Measurements from ENCODE around the gene TXNL4A.

The TXNL4A gene

GRCh38 chr18:79934311-79935097 is 53.9 kb downstream of the TXNL4A start:
- peak overlapping the region in 1 of 2 donors; percentile 19 for H3K27ac ChIP-seq
- TF ChIP-seq, protein P1, sequence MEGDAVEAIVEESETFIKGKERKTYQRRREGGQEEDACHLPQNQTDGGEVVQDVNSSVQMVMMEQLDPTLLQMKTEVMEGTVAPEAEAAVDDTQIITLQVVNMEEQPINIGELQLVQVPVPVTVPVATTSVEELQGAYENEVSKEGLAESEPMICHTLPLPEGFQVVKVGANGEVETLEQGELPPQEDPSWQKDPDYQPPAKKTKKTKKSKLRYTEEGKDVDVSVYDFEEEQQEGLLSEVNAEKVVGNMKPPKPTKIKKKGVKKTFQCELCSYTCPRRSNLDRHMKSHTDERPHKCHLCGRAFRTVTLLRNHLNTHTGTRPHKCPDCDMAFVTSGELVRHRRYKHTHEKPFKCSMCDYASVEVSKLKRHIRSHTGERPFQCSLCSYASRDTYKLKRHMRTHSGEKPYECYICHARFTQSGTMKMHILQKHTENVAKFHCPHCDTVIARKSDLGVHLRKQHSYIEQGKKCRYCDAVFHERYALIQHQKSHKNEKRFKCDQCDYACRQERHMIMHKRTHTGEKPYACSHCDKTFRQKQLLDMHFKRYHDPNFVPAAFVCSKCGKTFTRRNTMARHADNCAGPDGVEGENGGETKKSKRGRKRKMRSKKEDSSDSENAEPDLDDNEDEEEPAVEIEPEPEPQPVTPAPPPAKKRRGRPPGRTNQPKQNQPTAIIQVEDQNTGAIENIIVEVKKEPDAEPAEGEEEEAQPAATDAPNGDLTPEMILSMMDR (IDR thresholded peaks at IDR 0.05) = no peak
- DNase-seq (ENCODE audit: low spot score) = peak; percentile 43
- no peak overlapping the region for H3K4me3 ChIP-seq

DNA sequence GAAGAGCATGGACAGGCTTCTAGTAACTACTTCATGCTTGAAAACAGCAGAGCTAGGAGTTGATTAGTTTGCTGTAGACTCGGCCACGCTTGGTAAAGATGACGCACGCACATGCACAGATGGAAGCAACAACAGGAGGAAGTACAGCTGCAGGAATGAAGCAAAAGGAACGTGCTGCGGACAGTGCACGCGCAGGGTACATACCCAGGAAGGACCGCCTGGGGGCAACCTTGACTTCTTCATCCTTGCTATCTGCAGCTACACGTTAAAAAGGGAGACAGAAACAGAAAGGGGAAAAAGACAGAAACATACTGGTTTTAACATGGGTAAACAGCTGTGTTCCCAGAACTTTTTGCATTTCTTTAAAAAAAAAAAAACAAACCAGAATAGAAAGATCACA is 54.6 kb downstream of the TXNL4A start:
- DNase-seq (ENCODE audit: low spot score) = peak; percentile 36
- TF ChIP-seq, protein P1 (IDR thresholded peaks at IDR 0.05) = no peak
- H3K27ac ChIP-seq = no peak overlapping the region

GRCh38 chr18:79932907-79933306 is 55.5 kb downstream of the TXNL4A start:
- TF ChIP-seq, protein P1 (IDR thresholded peaks at IDR 0.05) = no peak
- no peak overlapping the region for H3K4me3 ChIP-seq
- DNase-seq (ENCODE audit: low spot score) = no peak
- no peak overlapping the region for H3K27ac ChIP-seq

More for the DNA sequence above, 54.6 kb downstream of the TXNL4A start:
- no peak overlapping the region for H3K4me3 ChIP-seq

GRCh38 chr18:79931475-79931874 is 56.9 kb downstream of the TXNL4A start:
- peak; percentile 17 for DNase-seq (ENCODE audit: low spot score)
- TF ChIP-seq, protein P1 (IDR thresholded peaks at IDR 0.05) = no peak
- H3K4me3 ChIP-seq = no peak overlapping the region

GRCh38 chr18:79930020-79930642 is 58.2 kb downstream of the TXNL4A start:
- Histone ChIP-seq H3K4me3 (no peak overlapping the region), H3K27ac (no peak overlapping the region)
- DNase-seq (ENCODE audit: low spot score) = no peak
- TF ChIP-seq, protein P1 (IDR thresholded peaks at IDR 0.05) = no peak

More at GRCh38 chr18:79931475-79931874, 56.9 kb downstream of the TXNL4A start:
- H3K27ac ChIP-seq = no peak overlapping the region

- Histone ChIP-seq H3K4me3 (no peak overlapping the region), H3K27ac (no peak overlapping the region)
- DNase-seq (ENCODE audit: low spot score) = peak; percentile 54
- TF ChIP-seq, protein P1 (IDR thresholded peaks at IDR 0.05) = no peak
Observed at GRCh38 chr18:79928563-79928960, 59.8 kb downstream of the TXNL4A start.

Measured in coronary artery (tissue), 2 donors.